ENCODE data around the gene ANKS3.
"Not testable (repeated sequence)": the region's sequence is repeated elsewhere in the genome, so short reads cannot be mapped to it uniquely, and the experiment has no call there.

The ANKS3 gene

DNA sequence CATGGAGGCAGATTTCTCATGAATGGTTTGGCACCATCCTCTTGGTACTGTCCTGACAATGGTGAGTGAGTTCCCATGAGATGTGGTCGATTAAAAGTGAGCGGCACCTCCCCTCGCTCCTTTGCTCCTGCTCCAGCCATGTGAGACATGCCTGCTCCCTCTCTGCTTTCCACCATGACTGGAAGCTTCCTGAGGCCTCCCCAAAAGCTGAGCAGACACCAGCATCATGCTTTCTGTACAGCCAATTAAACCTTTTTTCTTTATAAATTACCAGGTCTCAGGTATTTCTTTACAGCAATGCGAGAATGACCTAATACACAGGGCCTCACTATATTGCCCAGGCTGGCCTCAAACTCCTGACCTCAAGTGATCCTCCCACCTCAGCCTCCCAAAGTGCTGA is 20.8 kb upstream of the ANKS3 start:
- no peak for DNase-seq

GRCh38 chr16:4753227-4753626 is 19.2 kb upstream of the ANKS3 start:
- DNase-seq, result no peak

- no peak for DNase-seq
These were observed 18.5 kb upstream of the ANKS3 start for GRCh38 chr16:4752351-4753100.

- DNase-seq, result no peak
These were observed 16.8 kb upstream of the ANKS3 start for GRCh38 chr16:4750896-4751295.

- no peak for DNase-seq
These were observed 15.7 kb upstream of the ANKS3 start for GRCh38 chr16:4749700-4750257.

GRCh38 chr16:4748682-4749411 is 14.8 kb upstream of the ANKS3 start:
- DNase-seq, result no peak

- no peak for DNase-seq
These were observed 14.0 kb upstream of the ANKS3 start for GRCh38 chr16:4747906-4748681.

DNA sequence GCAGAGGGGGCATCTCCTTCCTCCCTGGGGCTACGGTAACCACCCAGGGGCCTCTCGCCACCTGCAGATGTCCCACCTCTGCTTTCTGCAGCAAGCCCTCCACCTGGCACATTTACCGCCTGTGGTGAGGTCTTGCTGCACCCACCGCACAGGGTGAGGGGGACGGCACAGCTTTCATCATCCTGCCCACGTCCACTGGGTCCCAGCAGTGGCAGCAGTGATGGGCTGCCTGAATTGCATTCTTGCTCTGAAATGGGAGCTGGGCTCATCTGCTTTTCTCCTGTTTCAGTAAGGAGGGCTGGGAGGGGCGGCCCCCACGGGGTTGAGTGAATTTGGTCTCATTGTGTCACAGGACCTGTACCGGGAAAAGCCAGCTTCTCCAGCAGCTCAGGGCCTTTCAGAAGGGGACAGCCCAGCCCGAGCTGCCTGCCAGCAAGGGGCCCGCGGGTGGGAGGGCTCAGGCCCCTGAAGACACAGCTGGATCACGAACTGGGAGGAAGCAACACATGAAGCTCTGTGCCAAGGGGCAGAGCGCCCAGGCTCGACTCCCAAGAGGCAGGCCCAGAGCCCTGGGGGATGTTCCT is 13.0 kb upstream of the ANKS3 start:
- no peak for DNase-seq

- no peak for DNase-seq
These were observed 12.1 kb upstream of the ANKS3 start for GRCh38 chr16:4746215-4746614.

DNA sequence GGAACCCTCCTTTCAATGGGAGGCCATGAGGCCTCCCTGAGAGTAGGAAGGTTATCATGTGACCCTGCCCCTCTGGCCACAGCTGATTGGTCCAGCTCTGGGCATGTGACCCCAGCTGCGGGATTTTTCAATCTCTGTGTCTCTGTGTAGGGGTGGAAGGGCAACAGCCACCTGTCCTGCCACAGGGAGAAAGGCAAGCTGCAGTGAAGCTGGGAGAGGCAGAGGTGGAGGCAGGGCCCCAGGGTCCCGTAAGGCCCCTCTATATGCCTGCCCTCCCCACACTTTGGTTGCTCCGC is 11.2 kb upstream of the ANKS3 start:
- no peak for DNase-seq

GRCh38 chr16:4744555-4745273 is 10.6 kb upstream of the ANKS3 start:
- DNase-seq, result no peak

- DNase-seq, result no peak
These were observed 9.3 kb upstream of the ANKS3 start for GRCh38 chr16:4743226-4743878.

DNA sequence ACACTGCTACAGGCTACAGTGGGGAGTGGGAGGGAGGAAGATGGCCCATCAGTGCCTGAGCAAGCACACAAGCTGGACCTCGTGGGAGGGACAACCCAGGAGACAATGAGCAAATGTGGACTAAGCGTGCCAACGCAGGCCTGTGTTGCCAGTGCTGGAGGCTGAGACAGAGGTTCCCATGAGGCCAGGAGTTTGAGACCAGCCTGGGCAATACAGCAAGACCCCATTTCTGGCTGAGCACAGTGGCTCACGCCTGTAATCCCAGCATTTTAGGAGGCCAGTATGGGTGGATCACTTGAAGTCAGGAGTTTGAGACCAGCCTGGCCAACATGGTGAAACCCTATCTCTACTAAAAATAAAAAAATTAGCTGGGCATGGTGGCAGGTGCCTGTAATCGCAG is 4.3 kb upstream of the ANKS3 start:
- DNase-seq, result not testable (repeated sequence)

DNA sequence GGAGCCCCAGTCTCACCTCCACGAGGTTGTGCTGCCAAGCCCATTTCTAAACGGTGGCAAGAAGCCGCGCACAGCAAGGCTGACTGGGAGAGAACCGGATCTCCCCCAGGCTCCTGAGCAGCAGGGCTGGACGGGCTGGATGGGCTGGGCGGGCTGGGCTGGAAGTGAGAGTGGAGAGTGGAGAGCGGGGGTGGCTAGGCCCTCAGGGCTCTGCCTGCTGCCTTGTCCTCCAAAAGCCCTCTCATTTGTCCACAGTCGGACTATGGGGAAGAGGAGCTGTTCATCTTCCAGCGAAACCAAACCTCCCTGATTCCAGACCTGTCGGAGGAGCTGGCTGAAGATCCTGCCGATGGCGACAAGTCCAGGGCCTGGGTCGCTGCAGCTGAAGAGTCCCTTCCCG is 3.5 kb upstream of the ANKS3 start:
- DNase-seq, result no peak

DNA sequence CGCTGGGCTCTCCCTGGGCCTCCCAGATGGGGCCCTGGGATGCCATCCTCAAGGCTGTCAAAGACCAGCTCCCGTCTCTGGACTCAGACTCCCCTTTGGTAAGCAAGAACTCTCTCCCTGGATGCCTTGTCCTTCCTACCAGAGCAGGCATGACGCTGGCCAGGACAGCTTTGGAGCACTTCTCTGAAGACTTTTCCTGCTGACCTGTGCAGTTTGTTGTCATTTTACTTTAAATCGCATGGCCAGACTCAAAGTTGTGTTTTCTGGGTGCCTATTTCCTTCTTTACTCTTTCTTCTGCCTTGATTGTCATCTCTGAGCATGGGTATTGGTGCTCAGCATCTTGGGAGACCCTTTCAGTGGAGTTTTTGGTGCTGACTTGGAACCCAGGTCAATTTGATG is 2.5 kb upstream of the ANKS3 start:
- DNase-seq, result no peak

DNA sequence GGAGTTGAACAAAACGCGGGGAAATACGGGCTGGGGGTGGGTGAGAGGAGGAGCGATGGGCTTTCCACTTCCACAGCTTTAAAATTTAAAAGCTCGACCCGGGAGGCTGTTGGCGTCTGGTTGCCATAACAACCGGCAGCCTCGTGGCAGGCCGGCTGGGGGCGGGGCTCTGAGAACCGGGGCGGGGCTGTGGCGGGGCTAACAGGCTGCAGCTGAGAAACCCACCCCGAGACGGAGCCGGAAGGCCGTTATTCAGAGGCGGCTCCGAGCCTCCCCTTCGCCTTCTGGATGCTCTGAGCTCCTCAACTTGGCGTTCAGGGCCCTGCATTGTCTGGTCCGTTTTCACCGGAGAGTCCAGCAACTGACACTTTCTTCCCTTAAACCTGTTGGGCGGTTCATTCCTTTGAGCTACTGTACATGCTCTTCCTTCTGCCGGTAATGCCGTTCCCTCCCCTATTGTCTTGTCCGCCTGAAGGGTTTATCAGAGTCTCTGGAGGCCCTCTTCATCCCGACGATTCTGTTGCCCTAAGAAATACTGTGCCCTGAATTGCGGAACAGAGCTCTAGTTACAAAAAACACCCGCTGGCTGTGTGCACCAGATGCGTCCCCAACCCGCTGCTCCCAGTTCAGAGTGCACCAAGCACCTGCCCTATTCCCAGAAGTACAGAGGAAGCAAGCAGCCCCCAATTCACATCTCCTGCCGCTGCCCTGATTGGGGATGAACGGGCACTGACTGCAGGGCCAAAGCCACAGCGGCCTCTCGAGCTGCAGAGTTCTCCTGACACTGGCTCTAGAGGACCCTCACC is 862 bp upstream of the ANKS3 start:
- peak; percentile 97 for DNase-seq

DNA sequence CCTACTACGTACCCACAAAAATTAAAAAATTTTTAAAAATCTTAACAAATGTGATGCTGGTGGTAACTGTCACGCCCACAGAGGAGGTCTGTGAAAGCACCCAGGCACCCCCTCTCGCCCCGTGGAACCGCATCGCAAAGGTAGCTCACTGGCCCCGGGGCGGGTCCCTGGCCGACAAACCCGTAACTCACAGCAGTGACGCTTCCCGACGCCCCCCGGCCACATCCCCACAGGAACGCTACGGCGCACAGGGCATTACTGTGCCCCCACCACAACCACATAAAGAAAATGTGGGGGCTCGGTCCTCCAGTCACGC is 366 bp downstream of the ANKS3 start:
- peak; percentile 10 for DNase-seq

GRCh38 chr16:4733211-4733742 is 794 bp downstream of the ANKS3 start:
- DNase-seq, result no peak

DNA sequence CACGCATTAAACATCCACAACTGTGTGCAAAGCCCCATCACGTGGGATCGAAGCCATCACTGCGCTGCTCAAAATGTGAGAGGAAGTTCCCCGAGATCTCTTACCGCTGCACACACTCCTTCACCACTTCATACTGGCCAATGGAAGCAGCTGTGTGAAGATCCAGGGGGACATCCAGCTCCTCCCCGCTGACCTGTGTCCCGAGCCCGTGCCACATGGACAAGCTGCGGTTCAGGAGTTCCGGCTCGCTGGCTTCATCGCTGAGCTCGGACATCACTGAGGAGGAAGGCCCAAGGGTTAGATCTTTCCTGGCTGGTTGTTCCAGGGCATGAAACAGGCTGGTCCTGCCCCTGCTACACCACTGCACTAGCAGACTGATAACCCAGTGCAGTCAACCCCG is 4.2 kb downstream of the ANKS3 start:
- no peak for DNase-seq

- DNase-seq, result no peak
These were observed 5.4 kb downstream of the ANKS3 start for GRCh38 chr16:4728676-4729075.

DNA sequence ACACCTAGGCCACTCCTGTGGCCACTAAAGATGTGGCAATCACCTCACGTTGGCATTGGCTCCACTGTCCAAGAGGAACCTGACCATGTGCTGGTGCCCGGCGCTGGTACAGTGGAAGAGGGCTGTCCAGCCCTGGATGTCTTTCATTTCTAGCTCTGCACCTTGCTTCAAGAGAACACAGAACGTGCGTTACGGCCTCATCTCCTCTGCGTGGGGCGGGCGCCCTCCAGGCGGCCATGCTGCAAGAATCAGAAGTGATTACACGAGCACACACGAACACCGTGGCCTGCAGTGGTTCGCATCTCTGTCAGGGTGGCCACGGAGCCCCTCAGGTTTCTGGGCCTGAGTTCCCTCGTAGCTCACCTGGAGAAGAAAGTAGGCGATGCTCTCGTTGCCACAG is 7.5 kb downstream of the ANKS3 start:
- no peak for DNase-seq
